ENCODE measurements around the gene KRTAP2-1. TPM values are rescaled to one million over a fixed set of nuclear protein-coding genes. Genes with fewer than 3 reads are reported as not detected.

Gene KRTAP2-1
- polyA plus RNA-seq, 2 of the 4 experiments (the other 2 are of a cell fraction) = not detected

DNA sequence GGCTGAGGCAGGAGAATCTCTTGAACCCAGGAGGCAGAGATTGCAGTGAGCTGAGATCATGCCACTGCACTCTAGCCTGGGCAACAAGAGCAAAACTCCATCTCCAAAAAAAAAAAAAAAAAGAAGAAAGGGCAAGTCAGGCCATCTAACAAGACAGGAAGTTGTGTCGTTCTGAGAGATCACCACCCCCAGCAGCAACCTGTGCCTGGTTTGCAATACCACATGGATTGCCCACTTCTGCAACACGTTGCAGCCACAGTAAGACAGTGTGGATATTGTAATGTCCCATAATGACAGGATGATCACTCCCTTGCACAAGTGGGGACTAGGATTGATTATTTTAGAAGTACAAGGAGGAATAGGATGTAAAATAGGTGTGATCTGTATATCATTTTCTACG lies 21.9 kb upstream of the KRTAP2-1 start:
- DNase-seq (ENCODE audit: low read depth in 1 of 2, low spot score in 1 of 2) = no peak
- no peak for FAIRE-seq
- POLR2A ChIA-PET = no interaction called here
- TF ChIP-seq FOSB (CRISPR knock-in tag; IDR thresholded peaks at IDR 0.05) (no peak), KDM5A (IDR thresholded peaks at IDR 0.05) (no peak), ZC3H11A (IDR thresholded peaks at IDR 0.05) (no peak), HDAC2 (IDR thresholded peaks at IDR 0.05) (no peak), ZNF302 (CRISPR knock-in tag; IDR thresholded peaks at IDR 0.05) (no peak), BHLHE40 (IDR thresholded peaks at IDR 0.05; ENCODE audit: low read depth, low read length) (no peak), ELK1 (IDR thresholded peaks at IDR 0.05; ENCODE audit: low read depth, low read length) (no peak), RFX5 (IDR thresholded peaks at IDR 0.05) (no peak), HEYL (CRISPR knock-in tag; IDR thresholded peaks at IDR 0.05) (no peak), ZSCAN20 (CRISPR knock-in tag; IDR thresholded peaks at IDR 0.05) (no peak), SMC3 (IDR thresholded peaks at IDR 0.05) (no peak)
- Histone ChIP-seq H3K4me1 (peaks cover 7% of the 10 kb centered on the region; the same call in 2 of the 3 replicates), H3K27ac (no peak overlapping the region), H3K9me3 (no peaks in the 10 kb centered on the region), H3K4me2 (no peak overlapping the region), H3K4me3 (no peak overlapping the region)
- WGBS (ENCODE audit: missing lambda C conversion rate) = 88% methylated on average over 3 of the region's 3 CpGs
- CTCF ChIA-PET = interaction anchor here (2.5 kb wide), 1 partner anchor 10 kb away, joined by 6 read pairs; no protein-coding TSS in a partner anchor
- no peak for ATAC-seq

- H3K27ac ChIP-seq = no peak overlapping the region
- FAIRE-seq (peak; percentile 56), DNase-seq (ENCODE audit: low read depth in 1 of 2, low spot score in 1 of 2) (no peak), ATAC-seq (no peak)
- H3K4me2 ChIP-seq = no peak overlapping the region
- H3K9me3 ChIP-seq = no peaks in the 10 kb centered on the region
- ChIA-PET CTCF (interaction anchor here (1.7 to 2.5 kb wide), 2 partner anchors 8 to 158 kb away, joined by 4 to 6 read pairs; no protein-coding TSS in a partner anchor), POLR2A (no interaction called here)
- peaks cover 10% of the 10 kb centered on the region for H3K4me1 ChIP-seq
- H3K4me3 ChIP-seq = no peak overlapping the region
- TF ChIP-seq ELK1 (IDR thresholded peaks at IDR 0.05; ENCODE audit: low read depth, low read length) (no peak), PBX3 (IDR thresholded peaks at IDR 0.05) (no peak), ESRRA (IDR thresholded peaks at IDR 0.05; ENCODE audit: borderline replicate concordance, low read length) (no peak), MAZ (IDR thresholded peaks at IDR 0.05; ENCODE audit: borderline replicate concordance, low read depth, low read length) (no peak), HOXB13 (CRISPR knock-in tag; IDR thresholded peaks at IDR 0.05; ENCODE audit: low read depth) (no peak), NFE2L2 (conservative IDR thresholded peaks at IDR 0.05; ENCODE audit: low read length) (no peak), RAD21 (conservative IDR thresholded peaks at IDR 0.05 in 1 of 2, IDR thresholded peaks at IDR 0.05 in 1 of 2) (no peak), BHLHE40 (IDR thresholded peaks at IDR 0.05; ENCODE audit: low read depth, low read length) (no peak)
- TF ChIP-seq, protein P1, sequence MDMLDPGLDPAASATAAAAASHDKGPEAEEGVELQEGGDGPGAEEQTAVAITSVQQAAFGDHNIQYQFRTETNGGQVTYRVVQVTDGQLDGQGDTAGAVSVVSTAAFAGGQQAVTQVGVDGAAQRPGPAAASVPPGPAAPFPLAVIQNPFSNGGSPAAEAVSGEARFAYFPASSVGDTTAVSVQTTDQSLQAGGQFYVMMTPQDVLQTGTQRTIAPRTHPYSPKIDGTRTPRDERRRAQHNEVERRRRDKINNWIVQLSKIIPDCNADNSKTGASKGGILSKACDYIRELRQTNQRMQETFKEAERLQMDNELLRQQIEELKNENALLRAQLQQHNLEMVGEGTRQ (IDR thresholded peaks at IDR 0.05) = no peak
These were observed 20.2 kb upstream of the KRTAP2-1 start for GRCh38 chr17:41067281-41067680.

- FAIRE-seq = peak; percentile 81
- DNase-seq (ENCODE audit: low read depth in 1 of 2, low spot score in 1 of 2) = peak; percentile 24 to 35
- ATAC-seq = 0 out of 6 replicates have a peak, but pooled peaks have one; percentile 32 to 38
- H3K4me1 ChIP-seq = peaks cover 18% of the 10 kb centered on the region
- no peaks in the 10 kb centered on the region for H3K9me3 ChIP-seq
- H3K27ac ChIP-seq = peak within 1 kb of the TSS in 1 of 2 experiments; percentile 41; a peak in 2 of 6 replicates
- WGBS (ENCODE audit: missing lambda C conversion rate) = 80% methylated on average over 6 of the region's 6 CpGs
- ChIA-PET POLR2A (no interaction called here), CTCF (interaction anchor here (1.7 kb wide), 1 partner anchor 156 kb away, joined by 4 read pairs; no protein-coding TSS in a partner anchor)
- H3K4me2 ChIP-seq = no peak within 1 kb of the TSS
- H3K4me3 ChIP-seq = no peak within 1 kb of the TSS
- TF ChIP-seq ZSCAN20 (CRISPR knock-in tag; IDR thresholded peaks at IDR 0.05) (no peak), RCOR1 (IDR thresholded peaks at IDR 0.05; ENCODE audit: low read depth, low read length) (no peak), POLR2AphosphoS2 (conservative IDR thresholded peaks at IDR 0.05; ENCODE audit: low read length) (no peak), ESRRA (IDR thresholded peaks at IDR 0.05; ENCODE audit: borderline replicate concordance, low read length) (no peak), HOXB13 (CRISPR knock-in tag; IDR thresholded peaks at IDR 0.05; ENCODE audit: low read depth) (no peak), FOSL2 (IDR thresholded peaks at IDR 0.05) (no peak), FOSL2 (CRISPR knock-in tag; IDR thresholded peaks at IDR 0.05) (peak; percentile 60), NR3C1 (IDR thresholded peaks at IDR 0.05) (no peak), ZNF302 (CRISPR knock-in tag; IDR thresholded peaks at IDR 0.05) (no peak), MAZ (IDR thresholded peaks at IDR 0.05; ENCODE audit: borderline replicate concordance, low read depth, low read length) (no peak), HDAC2 (IDR thresholded peaks at IDR 0.05) (no peak), TP53 (CRISPR knock-in tag; IDR thresholded peaks at IDR 0.05) (no peak), ZC3H11A (IDR thresholded peaks at IDR 0.05) (no peak), MAFK (IDR thresholded peaks at IDR 0.05; ENCODE audit: partially characterized antibody) (no peak), CBX8 (IDR thresholded peaks at IDR 0.05) (no peak), SMC3 (IDR thresholded peaks at IDR 0.05) (no peak), EP300 (IDR thresholded peaks at IDR 0.05) (no peak)
- TF ChIP-seq, protein P2, sequence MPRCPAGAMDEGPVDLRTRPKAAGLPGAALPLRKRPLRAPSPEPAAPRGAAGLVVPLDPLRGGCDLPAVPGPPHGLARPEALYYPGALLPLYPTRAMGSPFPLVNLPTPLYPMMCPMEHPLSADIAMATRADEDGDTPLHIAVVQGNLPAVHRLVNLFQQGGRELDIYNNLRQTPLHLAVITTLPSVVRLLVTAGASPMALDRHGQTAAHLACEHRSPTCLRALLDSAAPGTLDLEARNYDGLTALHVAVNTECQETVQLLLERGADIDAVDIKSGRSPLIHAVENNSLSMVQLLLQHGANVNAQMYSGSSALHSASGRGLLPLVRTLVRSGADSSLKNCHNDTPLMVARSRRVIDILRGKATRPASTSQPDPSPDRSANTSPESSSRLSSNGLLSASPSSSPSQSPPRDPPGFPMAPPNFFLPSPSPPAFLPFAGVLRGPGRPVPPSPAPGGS (IDR thresholded peaks at IDR 0.05) = no peak
These were observed 18.9 kb upstream of the KRTAP2-1 start, which contains the start of gene KRTAP2-4 for GRCh38 chr17:41065829-41066624. TSS of gene KRTAP2-4 (minus strand) at chr17:41065879. CDS start at chr17:41065845, 34 bp downstream.
